Naive thymus-derived CD8-positive, alpha-beta T cell (primary cell): ENCODE data around the gene SARDH. TPM values are rescaled to one million over a fixed set of nuclear protein-coding genes. Genes with fewer than 3 reads are reported as not detected.

ENCODE experiments used
- ATAC-seq, 2 donors: fragments of 150-1000 bp; cut with Tn5 transposase in 1 of 2; sonication (Bioruptor Pico), chemical (Tn5 transposase) in 1 of 2; 1 replicate in 1 of 2; 2 replicates in 1 of 2; pipeline ENCODE4 v1.10.0; 2021; ENCODE audit warnings: mild to moderate bottlenecking in 2 of 2, moderate library complexity in 2 of 2
- POLR2A ChIA-PET: fragments of 350-600 bp; sonication (Branson Sonifier 250); formaldehyde crosslinking; loops from one replicate; lab custom pipeline; 2021; ENCODE audit warnings: antibody characterized with exemption; lab: Charles Lee
- DNase-seq, 10 donors: peaks; one replicate each; pipeline versions ENCODE4 v3.0.0 to v3.0.0-alpha.2; 2020 to 2022
- H3K27ac Mint-ChIP-seq, 10 donors: one replicate each; pipeline ENCODE4 v1.8.0; 2020 to 2022; ENCODE audit warnings: mild to moderate bottlenecking in 10 of 10, mixed read lengths in 10 of 10, moderate library complexity in 4 of 10, inconsistent platforms in 1 of 10
- H3K27me3 Mint-ChIP-seq, 5 donors: one replicate each; pipeline ENCODE4 v1.8.0; 2021 to 2022; ENCODE audit warnings: mixed read lengths in 5 of 5
- H3K36me3 Mint-ChIP-seq, 3 donors: one replicate each; pipeline ENCODE4 v1.8.0; 2020 to 2022; ENCODE audit warnings: mixed read lengths in 3 of 3, mild to moderate bottlenecking in 2 of 3, inconsistent platforms in 1 of 3
- H3K4me1 Mint-ChIP-seq, 4 donors: one replicate each; pipeline ENCODE4 v1.8.0; 2021 to 2022; ENCODE audit warnings: mixed read lengths in 4 of 4
- H3K4me3 Mint-ChIP-seq, 10 donors: one replicate each; pipeline ENCODE4 v1.8.0; 2020 to 2022; ENCODE audit warnings: mild to moderate bottlenecking in 10 of 10, mixed read lengths in 10 of 10, moderate library complexity in 6 of 10, inconsistent platforms in 1 of 10
- H3K9me3 Mint-ChIP-seq, 9 donors: one replicate each; pipeline ENCODE4 v1.8.0; 2020 to 2022; ENCODE audit warnings: mixed read lengths in 9 of 9, mild to moderate bottlenecking in 3 of 9, inconsistent platforms in 1 of 9, moderate library complexity in 1 of 9
- polyA plus RNA-seq, 3 donors: library from polyadenylated mRNA; unstranded; fragments of 300-500 nt; fragmentation: Illumina TruSeq; gene quantifications; one replicate each; pipeline ENCODE4 v1.2.3, GENCODE V29; 2021
- total RNA-seq, 8 experiments: library from RNA in 2 of 8; stranded (reverse) in 2 of 8; gene quantifications; one replicate each; pipeline ENCODE4 v1.2.3 and lab custom pipeline; 2021 to 2026

Gene SARDH
- total and polyA plus RNA-seq, 5 experiments from 2014 or later, result 1.7 to 8.7 (median 2.7) TPM

GRCh38 chr9:133733421-133733795, 4.7 kb downstream of the SARDH start:
- Mint-ChIP-seq H3K9me3 (no peaks in the 10 kb centered on the region), H3K4me3 (no peak overlapping the region), H3K36me3 (no peaks in the 10 kb centered on the region), H3K27me3 (peaks cover 0 to 2% (median 0%) of the 10 kb centered on the region in 5 donors), H3K27ac (no peak overlapping the region), H3K4me1 (peaks cover 5 to 7% (median 6%) of the 10 kb centered on the region in 4 donors)
- POLR2A ChIA-PET, result no interaction called here
- no peak for ATAC-seq
- peak in 1 of 10 donors; percentile 44 for DNase-seq

- Mint-ChIP-seq H3K4me3 (no peak overlapping the region), H3K4me1 (peaks cover 3 to 7% (median 4%) of the 10 kb centered on the region in 4 donors)
- ATAC-seq, result peak in 1 of 2 donors; percentile 32
Observed at GRCh38 chr9:133732639-133733408, 5.3 kb downstream of the SARDH start.

GRCh38 chr9:133731876-133732638, 6.1 kb downstream of the SARDH start:
- no peak overlapping the region for H3K4me3 Mint-ChIP-seq
- H3K4me1 Mint-ChIP-seq, result peaks cover 0 to 4% (median 2%) of the 10 kb centered on the region in 4 donors
- POLR2A ChIA-PET, result no interaction called here
- DNase-seq, result peak in 2 of 10 donors; percentile 15 to 53
- H3K9me3 Mint-ChIP-seq, result no peaks in the 10 kb centered on the region
- H3K27ac Mint-ChIP-seq, result no peak overlapping the region
- peaks cover 0 to 2% (median 0%) of the 10 kb centered on the region in 5 donors for H3K27me3 Mint-ChIP-seq
- ATAC-seq, result no peak
- no peaks in the 10 kb centered on the region for H3K36me3 Mint-ChIP-seq

More at GRCh38 chr9:133732639-133733408, 5.3 kb downstream of the SARDH start:
- Mint-ChIP-seq H3K9me3 (no peaks in the 10 kb centered on the region), H3K36me3 (no peaks in the 10 kb centered on the region), H3K27ac (no peak overlapping the region), H3K27me3 (peaks cover 0 to 2% (median 0%) of the 10 kb centered on the region in 5 donors)
- POLR2A ChIA-PET, result no interaction called here
- no peak for DNase-seq

- H3K36me3 Mint-ChIP-seq, result no peaks in the 10 kb centered on the region
- ATAC-seq (no peak), DNase-seq (peak in 2 of 10 donors; percentile 9 to 38)
- POLR2A ChIA-PET, result no interaction called here
- peaks cover 8 to 10% (median 9%) of the 10 kb centered on the region in 4 donors for H3K4me1 Mint-ChIP-seq
- H3K27me3 Mint-ChIP-seq, result peaks cover 0 to 10% (median 5%) of the 10 kb centered on the region in 5 donors
- H3K4me3 Mint-ChIP-seq, result no peak overlapping the region
- H3K27ac Mint-ChIP-seq, result no peak overlapping the region
- no peaks in the 10 kb centered on the region for H3K9me3 Mint-ChIP-seq
Observed at GRCh38 chr9:133730994-133731715, 7.0 kb downstream of the SARDH start.

- peaks cover 0 to 10% (median 6%) of the 10 kb centered on the region in 5 donors for H3K27me3 Mint-ChIP-seq
- H3K4me3 Mint-ChIP-seq, result no peak overlapping the region
- H3K27ac Mint-ChIP-seq, result no peak overlapping the region
- no peaks in the 10 kb centered on the region for H3K9me3 Mint-ChIP-seq
- no peaks in the 10 kb centered on the region for H3K36me3 Mint-ChIP-seq
- H3K4me1 Mint-ChIP-seq, result peaks cover 6 to 9% (median 7%) of the 10 kb centered on the region in 4 donors
- POLR2A ChIA-PET, result no interaction called here
- DNase-seq (peak in 2 of 10 donors; percentile 12 to 60), ATAC-seq (no peak)
Observed at GRCh38 chr9:133729617-133730281, 8.4 kb downstream of the SARDH start.

- peaks cover 6 to 9% (median 7%) of the 10 kb centered on the region in 4 donors for H3K4me1 Mint-ChIP-seq
- DNase-seq (peak in 2 of 10 donors; percentile 10 to 26), ATAC-seq (no peak)
- H3K36me3 Mint-ChIP-seq, result no peaks in the 10 kb centered on the region
- POLR2A ChIA-PET, result no interaction called here
- no peak overlapping the region for H3K27ac Mint-ChIP-seq
- no peaks in the 10 kb centered on the region for H3K9me3 Mint-ChIP-seq
- H3K27me3 Mint-ChIP-seq, result peaks cover 2 to 10% (median 6%) of the 10 kb centered on the region in 5 donors
- no peak overlapping the region for H3K4me3 Mint-ChIP-seq
Observed at GRCh38 chr9:133728856-133729616, 9.1 kb downstream of the SARDH start.

- Mint-ChIP-seq H3K36me3 (no peaks in the 10 kb centered on the region), H3K27me3 (peaks cover 2 to 10% (median 6%) of the 10 kb centered on the region in 5 donors), H3K9me3 (peaks cover 0 to 2% (median 0%) of the 10 kb centered on the region in 9 donors), H3K27ac (no peak overlapping the region), H3K4me1 (peaks cover 6 to 9% (median 7%) of the 10 kb centered on the region in 4 donors), H3K4me3 (no peak overlapping the region)
- DNase-seq, result peak in 2 of 10 donors; percentile 12 to 24
- ATAC-seq, result no peak
- POLR2A ChIA-PET, result no interaction called here
Observed at GRCh38 chr9:133727876-133728441, 10.2 kb downstream of the SARDH start.

GRCh38 chr9:133727277-133727875, 10.8 kb downstream of the SARDH start:
- peaks cover 6 to 9% (median 7%) of the 10 kb centered on the region in 4 donors for H3K4me1 Mint-ChIP-seq
- no peaks in the 10 kb centered on the region for H3K36me3 Mint-ChIP-seq
- H3K27ac Mint-ChIP-seq, result no peak overlapping the region
- H3K4me3 Mint-ChIP-seq, result no peak overlapping the region
- DNase-seq, result peak in 1 of 10 donors; percentile 35
- H3K9me3 Mint-ChIP-seq, result peaks cover 0 to 2% (median 0%) of the 10 kb centered on the region in 9 donors
- ATAC-seq, result no peak
- POLR2A ChIA-PET, result interaction anchor here (1.1 kb wide), 1 partner anchor 71 kb away, joined by 3 read pairs; no protein-coding TSS in a partner anchor
- peaks cover 2 to 10% (median 6%) of the 10 kb centered on the region in 5 donors for H3K27me3 Mint-ChIP-seq

- no peak overlapping the region for H3K4me3 Mint-ChIP-seq
- POLR2A ChIA-PET, result interaction anchor here (1.1 kb wide), 1 partner anchor 70 kb away, joined by 3 read pairs; no protein-coding TSS in a partner anchor
Observed at GRCh38 chr9:133726401-133727276, 11.5 kb downstream of the SARDH start.

GRCh38 chr9:133725886-133726285, 12.3 kb downstream of the SARDH start:
- Mint-ChIP-seq H3K36me3 (no peaks in the 10 kb centered on the region), H3K27ac (peak overlapping the region in 1 of 10 donors; percentile 29), H3K4me1 (peaks cover 6 to 9% (median 7%) of the 10 kb centered on the region in 4 donors), H3K27me3 (peaks cover 4 to 10% (median 8%) of the 10 kb centered on the region in 5 donors), H3K4me3 (no peak overlapping the region), H3K9me3 (peaks cover 0 to 2% (median 0%) of the 10 kb centered on the region in 9 donors)
- ATAC-seq, result no peak
- POLR2A ChIA-PET, result interaction anchor here (1.1 kb wide), 1 partner anchor 69 kb away, joined by 3 read pairs; no protein-coding TSS in a partner anchor
- DNase-seq, result peak in 1 of 10 donors; percentile 7

More at GRCh38 chr9:133726401-133727276, 11.5 kb downstream of the SARDH start:
- Mint-ChIP-seq H3K27me3 (peaks cover 4 to 10% (median 6%) of the 10 kb centered on the region in 5 donors), H3K9me3 (peaks cover 0 to 2% (median 0%) of the 10 kb centered on the region in 9 donors), H3K4me1 (peaks cover 6 to 9% (median 7%) of the 10 kb centered on the region in 4 donors), H3K27ac (peak overlapping the region in 4 of 10 donors; percentile 29 to 55 (median 41)), H3K36me3 (no peaks in the 10 kb centered on the region)
- DNase-seq (peak; percentile 35 to 79 (median 62)), ATAC-seq (peak; percentile 70 to 79)
